Loucy (cell line): ENCODE data around the gene MESD.

Experiments
- H2AFZ ChIP-seq: fragments of 200-600 bp; sonication (generic); 2 replicates; pipeline ENCODE4 v1.6.0; 2016; ENCODE audit warnings: antibody characterized with exemption, mild to moderate bottlenecking, low read length, moderate library complexity
- H3F3A ChIP-seq: fragments of 200-600 bp; 2 replicates; pipeline ENCODE4 v1.6.0; 2016; ENCODE audit warnings: antibody characterized with exemption, low read depth, mild to moderate bottlenecking
- H3K27me3 ChIP-seq: fragments of 200-600 bp; sonication (generic); 2 replicates; pipeline ENCODE4 v1.6.1; 2014; ENCODE audit warnings: low read length, mild to moderate bottlenecking; ENCODE audit not compliant: insufficient read depth, poor library complexity, severe bottlenecking
- H3K36me3 ChIP-seq: fragments of 200-600 bp; sonication (generic); 2 replicates; pipeline ENCODE4 v1.6.1; 2016; ENCODE audit warnings: low read length; ENCODE audit not compliant: insufficient read depth
- H3K4me1 ChIP-seq: fragments of 200-600 bp; sonication (generic); 2 replicates; pipeline ENCODE4 v1.5.1; 2014; ENCODE audit warnings: low read length, mild to moderate bottlenecking; ENCODE audit not compliant: insufficient read depth, poor library complexity, severe bottlenecking
- H3K4me2 ChIP-seq: fragments of 200-600 bp; sonication (generic); 2 replicates; pipeline ENCODE4 v1.6.0; 2014; ENCODE audit warnings: antibody characterized with exemption, low read length, low read depth, mild to moderate bottlenecking; ENCODE audit not compliant: poor library complexity, severe bottlenecking
- H3K4me3 ChIP-seq: fragments of 200-600 bp; sonication (generic); 2 replicates; pipeline ENCODE4 v1.5.1; 2014; ENCODE audit warnings: low read length, mild to moderate bottlenecking, mixed read lengths; ENCODE audit not compliant: poor library complexity, severe bottlenecking
- H3K79me2 ChIP-seq: fragments of 200-600 bp; sonication (generic); 2 replicates; pipeline ENCODE4 v1.6.1; 2014; ENCODE audit warnings: low read length; ENCODE audit not compliant: insufficient read depth
- H3K9ac ChIP-seq: fragments of 200-600 bp; sonication (generic); 2 replicates; pipeline ENCODE4 v1.6.0; 2014; ENCODE audit warnings: mild to moderate bottlenecking, low read depth, low read length, moderate library complexity; ENCODE audit not compliant: poor library complexity, severe bottlenecking
- H3K9me2 ChIP-seq: fragments of 200-600 bp; sonication (generic); replicated peaks from 2 replicates; pipeline ENCODE4 v1.6.1; 2016; ENCODE audit warnings: low read depth, low read length, mixed read lengths
- H3K9me3 ChIP-seq: fragments of 200-600 bp; sonication (generic); 2 replicates; pipeline ENCODE4 v1.6.1; 2014; ENCODE audit warnings: mild to moderate bottlenecking, antibody characterized with exemption, low read length, low read depth; ENCODE audit not compliant: insufficient read depth
- H4K20me1 ChIP-seq: fragments of 200-600 bp; sonication (generic); 2 replicates; pipeline ENCODE4 v1.6.0; 2014; ENCODE audit warnings: antibody characterized with exemption, low read length, mild to moderate bottlenecking; ENCODE audit not compliant: insufficient read depth, poor library complexity, severe bottlenecking
- CTCF ChIP-seq: fragments of 200-600 bp; sonication (generic); conservative IDR thresholded peaks from 2 replicates; pipeline ENCODE4 v1.5.1; 2014; ENCODE audit warnings: mild to moderate bottlenecking, antibody characterized with exemption, low read length
- EZH2phosphoT487 ChIP-seq: fragments of 200-600 bp; IDR thresholded peaks from 2 replicates; pipeline ENCODE4 v1.6.1; 2018; ENCODE audit warnings: antibody characterized with exemption, mild to moderate bottlenecking, moderate library complexity, borderline replicate concordance

MESD gene

GRCh38 chr15:80921736-80922410, 67.7 kb downstream of the MESD start:
- H3K9me2 ChIP-seq = no peaks in the 10 kb centered on the region
- H3K79me2 ChIP-seq = no peaks in the 10 kb centered on the region
- H3K4me1 ChIP-seq = peaks cover 5% of the 10 kb centered on the region
- no peak overlapping the region for H2AFZ ChIP-seq
- no peak overlapping the region for H3K9ac ChIP-seq
- H4K20me1 ChIP-seq = no peaks in the 10 kb centered on the region
- H3K36me3 ChIP-seq = no peaks in the 10 kb centered on the region
- H3K4me3 ChIP-seq = no peak overlapping the region
- H3K9me3 ChIP-seq = no peaks in the 10 kb centered on the region
- TF ChIP-seq EZH2phosphoT487 = no peak
- TF ChIP-seq CTCF = no peak
- H3K27me3 ChIP-seq = no peaks in the 10 kb centered on the region
- no peak overlapping the region for H3K4me2 ChIP-seq
- H3F3A ChIP-seq = no peaks in the 10 kb centered on the region

DNA sequence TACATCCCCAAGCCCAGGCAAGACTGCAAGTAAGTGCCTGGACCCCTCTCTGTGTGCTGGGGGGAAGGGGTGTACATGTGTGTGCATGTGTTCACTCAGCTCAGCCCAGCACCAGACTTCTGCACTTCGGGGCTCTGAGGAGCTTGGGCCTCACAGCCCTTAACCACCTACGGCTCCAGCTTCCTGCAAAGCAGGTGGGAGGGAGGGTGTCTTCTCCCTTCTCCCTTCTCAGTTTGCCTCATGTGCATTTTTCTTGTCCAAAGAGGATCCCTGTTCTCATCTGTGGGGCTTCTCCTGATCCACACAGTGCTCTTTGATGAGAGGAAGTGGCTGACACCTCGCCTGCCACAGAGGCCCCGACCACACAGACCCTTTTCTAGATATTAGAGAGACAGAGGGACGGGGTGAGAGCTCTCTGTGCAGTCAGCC, 69.3 kb downstream of the MESD start:
- no peak overlapping the region for H2AFZ ChIP-seq
- no peak overlapping the region for H3K4me2 ChIP-seq
- no peaks in the 10 kb centered on the region for H3K27me3 ChIP-seq
- no peaks in the 10 kb centered on the region for H3K9me3 ChIP-seq
- no peaks in the 10 kb centered on the region for H3K36me3 ChIP-seq
- H3K4me1 ChIP-seq = peaks cover 5% of the 10 kb centered on the region
- H4K20me1 ChIP-seq = no peaks in the 10 kb centered on the region
- no peaks in the 10 kb centered on the region for H3F3A ChIP-seq
- H3K9ac ChIP-seq = no peak overlapping the region
- no peaks in the 10 kb centered on the region for H3K9me2 ChIP-seq
- TF ChIP-seq EZH2phosphoT487 (no peak), CTCF (no peak)
- H3K4me3 ChIP-seq = no peak overlapping the region
- no peaks in the 10 kb centered on the region for H3K79me2 ChIP-seq

DNA sequence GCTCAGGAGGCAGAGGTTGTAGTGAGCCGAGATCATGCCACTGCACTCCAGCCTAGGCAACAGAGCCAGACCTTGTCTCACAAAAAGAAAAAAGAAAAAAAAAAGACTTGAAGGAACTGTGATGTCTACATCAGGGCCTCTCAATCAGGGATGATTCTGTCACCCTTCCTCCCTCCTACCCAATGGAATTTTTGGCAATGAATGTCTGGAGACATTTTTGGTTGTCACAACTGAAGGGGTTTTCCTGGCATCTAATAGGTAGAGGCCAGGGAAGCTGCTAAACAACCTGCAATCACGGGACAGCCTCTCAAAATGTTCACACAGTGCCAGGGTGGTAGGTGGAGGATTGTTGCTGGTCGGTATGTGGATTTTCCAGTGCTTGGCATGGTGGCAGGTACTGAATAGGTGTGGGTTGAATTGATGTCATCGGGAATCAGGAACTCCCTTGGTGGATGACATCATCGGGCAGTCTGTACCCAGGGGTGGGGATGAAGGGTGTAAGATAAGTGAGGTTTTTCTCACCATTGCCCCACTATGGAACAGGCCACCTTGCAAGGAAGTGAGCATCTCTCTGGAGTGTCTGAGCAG, 71.3 kb downstream of the MESD start:
- H3K4me2 ChIP-seq = no peak overlapping the region
- H4K20me1 ChIP-seq = no peaks in the 10 kb centered on the region
- H3K36me3 ChIP-seq = no peaks in the 10 kb centered on the region
- no peaks in the 10 kb centered on the region for H3F3A ChIP-seq
- no peak overlapping the region for H3K4me3 ChIP-seq
- TF ChIP-seq EZH2phosphoT487 = no peak
- TF ChIP-seq CTCF = no peak
- H3K27me3 ChIP-seq = no peaks in the 10 kb centered on the region
- H3K9me2 ChIP-seq = no peaks in the 10 kb centered on the region
- H2AFZ ChIP-seq = no peak overlapping the region
- no peaks in the 10 kb centered on the region for H3K79me2 ChIP-seq
- H3K9ac ChIP-seq = no peak overlapping the region
- peaks cover 5% of the 10 kb centered on the region for H3K4me1 ChIP-seq
- H3K9me3 ChIP-seq = no peaks in the 10 kb centered on the region
